ENCODE data around the gene CDH8.
"Not testable (repeated sequence)": the region's sequence is repeated elsewhere in the genome, so short reads cannot be mapped to it uniquely, and the experiment has no call there.

Gene CDH8

DNA sequence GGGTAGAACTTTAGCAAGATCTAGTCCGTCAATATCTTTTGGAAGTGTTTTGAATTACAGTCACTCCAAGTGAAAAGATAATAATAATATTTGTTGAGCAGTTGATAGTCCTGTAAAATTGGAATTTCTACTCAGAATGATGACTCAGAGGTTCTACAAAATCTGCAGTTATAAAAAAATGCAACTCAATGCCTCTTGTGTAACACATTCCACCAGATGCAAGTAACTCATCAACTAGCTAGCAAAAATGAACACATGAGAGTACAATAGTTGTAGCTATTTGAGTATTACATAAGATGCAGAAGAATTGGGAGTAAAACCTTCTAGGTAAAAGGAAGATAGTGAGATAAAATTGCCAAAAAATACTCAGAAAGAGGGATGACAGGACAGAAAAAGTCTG lies 177.2 kb downstream of the CDH8 start:
- DNase-seq (ENCODE audit: low read depth in 2 of 2), result no peak

DNA sequence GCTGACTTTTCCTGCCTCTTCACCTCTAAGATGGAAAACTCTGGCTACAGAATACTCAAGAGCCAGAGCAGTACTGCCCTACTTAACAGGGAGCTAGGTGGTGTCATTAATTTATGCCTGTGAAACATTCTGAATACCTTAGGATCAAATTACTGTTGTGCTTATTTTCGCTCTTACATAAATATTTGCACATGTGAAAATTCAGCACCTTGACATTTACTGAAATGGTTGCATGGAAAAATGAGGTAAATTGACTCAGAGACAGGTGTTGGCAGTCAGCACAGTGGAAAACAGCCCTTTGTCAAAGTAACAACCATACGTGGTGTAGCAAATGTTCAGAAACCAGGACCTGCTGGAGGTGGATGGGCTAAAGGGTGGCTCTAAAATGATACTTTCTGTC lies 193.6 kb downstream of the CDH8 start:
- DNase-seq (ENCODE audit: low read depth in 2 of 2), result no peak

DNA sequence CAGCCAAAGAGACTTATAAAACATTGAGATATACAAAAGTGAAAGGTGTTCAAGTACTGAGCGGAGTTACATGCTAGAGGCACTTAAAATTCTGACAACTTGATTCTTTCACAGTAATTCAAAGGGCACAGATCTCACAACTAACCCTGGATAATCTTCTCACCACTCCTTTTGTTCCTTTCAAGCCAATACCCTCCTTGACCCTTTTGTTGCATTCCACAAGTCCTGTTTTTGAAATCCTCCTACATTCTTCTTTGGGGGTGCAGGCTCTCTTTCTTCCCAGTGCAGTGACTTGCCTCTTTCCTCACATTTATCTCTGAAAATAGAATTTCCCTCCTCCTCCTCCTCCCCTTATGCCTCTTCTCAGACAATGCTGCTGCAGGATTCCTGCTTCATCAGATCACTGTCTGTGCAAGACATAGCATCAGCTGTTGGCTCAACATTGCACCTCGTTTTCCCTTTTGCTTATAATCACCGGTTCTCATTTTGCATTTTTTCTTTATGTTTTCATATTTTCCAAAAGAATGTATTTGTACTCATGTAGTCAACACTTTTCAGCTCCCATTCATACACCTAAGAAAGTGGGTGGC lies 199.3 kb downstream of the CDH8 start:
- no peak for DNase-seq (ENCODE audit: low read depth in 2 of 2)

DNA sequence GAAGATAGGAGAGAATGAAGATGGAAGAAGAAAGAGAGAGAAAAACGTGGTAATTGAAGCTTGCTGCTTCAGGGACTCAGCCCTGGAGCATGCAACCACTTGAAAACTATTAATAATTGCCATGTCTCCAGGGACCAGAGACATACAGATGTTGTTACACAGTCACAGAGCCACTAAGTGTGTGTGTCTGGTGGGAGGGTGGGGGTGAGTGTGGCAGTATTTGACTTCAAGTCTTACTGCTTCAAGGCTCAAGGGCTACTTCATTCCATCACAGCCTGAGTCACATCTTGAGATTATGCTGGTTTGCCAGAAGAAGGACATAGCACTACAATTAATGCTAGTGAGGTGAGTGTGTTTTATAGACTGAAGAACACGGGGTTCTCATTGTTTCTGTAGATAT lies 202.2 kb downstream of the CDH8 start:
- no peak for DNase-seq (ENCODE audit: low read depth in 2 of 2)

DNA sequence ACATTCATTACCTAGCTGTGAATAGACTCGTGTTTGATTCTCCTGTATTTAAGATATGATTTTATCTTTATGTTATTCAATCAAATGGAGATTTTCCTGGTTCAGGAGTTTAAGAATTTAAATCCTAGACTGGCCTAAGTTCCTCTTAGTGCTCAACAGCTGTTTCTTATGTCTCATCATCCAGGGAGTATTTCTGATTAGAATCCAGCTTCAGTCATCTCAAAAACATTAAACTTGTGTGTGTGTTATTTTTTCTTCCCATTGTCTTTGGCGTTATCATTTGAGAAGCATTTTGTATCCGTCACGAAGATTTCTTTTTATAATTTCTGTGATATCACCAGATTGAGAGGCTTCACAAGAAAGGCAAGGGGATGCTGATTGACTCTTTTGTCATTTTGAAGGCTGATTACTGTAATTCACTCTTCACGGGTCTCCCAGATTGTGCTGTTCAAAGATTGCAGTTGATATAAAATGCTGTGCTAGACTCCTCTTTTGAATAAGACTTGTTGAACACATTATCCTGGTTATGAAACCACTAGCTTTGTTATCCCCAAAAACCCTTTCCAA lies 204.8 kb downstream of the CDH8 start:
- no peak for DNase-seq (ENCODE audit: low read depth in 2 of 2)

DNA sequence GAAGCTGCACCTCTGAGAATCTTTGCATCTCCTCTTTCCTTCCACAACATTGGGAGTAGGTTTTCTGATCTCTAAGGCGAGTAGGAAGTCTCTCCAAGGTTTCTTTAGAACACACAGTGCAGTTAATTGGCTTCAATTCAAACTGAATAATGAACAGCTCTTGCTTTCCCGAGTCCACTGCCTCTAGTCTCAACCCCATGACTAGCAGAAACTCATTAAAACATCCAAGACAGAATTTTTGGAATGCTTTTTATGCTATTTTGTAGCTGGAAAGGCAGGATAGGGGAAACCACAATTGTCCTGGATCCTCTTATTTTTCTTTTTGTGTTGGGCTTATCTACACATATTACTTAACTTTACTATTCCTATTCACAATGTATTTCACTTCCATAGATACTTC lies 206.6 kb downstream of the CDH8 start:
- no peak for DNase-seq (ENCODE audit: low read depth in 2 of 2)

DNA sequence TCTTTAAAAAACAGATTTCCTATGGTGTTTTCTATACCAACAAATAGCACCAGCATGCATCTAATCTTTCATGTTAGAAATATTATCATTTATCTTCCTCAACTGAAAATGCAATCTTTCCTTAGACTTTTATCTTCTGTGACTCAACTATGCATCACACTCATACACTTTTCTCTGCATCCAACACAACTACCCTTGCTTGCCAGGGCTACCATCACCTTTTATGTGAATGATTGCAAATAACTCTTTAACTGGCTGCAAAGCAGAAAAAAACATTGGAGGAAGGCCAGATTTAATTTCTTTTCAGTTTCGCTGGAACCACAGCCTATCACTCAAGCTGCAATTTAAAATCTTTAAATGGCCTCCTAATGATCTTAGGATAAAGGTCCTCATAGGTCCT lies 212.9 kb downstream of the CDH8 start:
- DNase-seq (ENCODE audit: low read depth in 2 of 2), result no peak

DNA sequence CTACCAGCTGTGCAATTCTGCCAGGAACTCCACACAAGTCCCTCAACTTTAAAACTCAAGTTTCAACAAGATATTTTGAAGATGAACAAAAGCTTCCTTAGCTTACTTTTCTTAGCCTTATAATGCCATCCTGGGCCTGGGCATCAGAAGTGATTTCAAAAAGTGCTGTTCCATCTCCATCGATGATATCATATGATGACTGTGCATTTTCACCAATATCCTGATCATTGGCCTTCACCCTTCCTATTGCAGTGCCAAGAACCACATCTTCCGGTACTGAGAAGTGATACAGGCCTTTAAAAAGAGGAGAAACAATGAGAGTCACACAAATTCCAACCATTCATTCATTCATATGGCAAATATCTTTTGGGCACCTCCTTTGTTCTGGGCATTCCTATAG lies 215.4 kb downstream of the CDH8 start:
- no peak for DNase-seq (ENCODE audit: low read depth in 2 of 2)

DNA sequence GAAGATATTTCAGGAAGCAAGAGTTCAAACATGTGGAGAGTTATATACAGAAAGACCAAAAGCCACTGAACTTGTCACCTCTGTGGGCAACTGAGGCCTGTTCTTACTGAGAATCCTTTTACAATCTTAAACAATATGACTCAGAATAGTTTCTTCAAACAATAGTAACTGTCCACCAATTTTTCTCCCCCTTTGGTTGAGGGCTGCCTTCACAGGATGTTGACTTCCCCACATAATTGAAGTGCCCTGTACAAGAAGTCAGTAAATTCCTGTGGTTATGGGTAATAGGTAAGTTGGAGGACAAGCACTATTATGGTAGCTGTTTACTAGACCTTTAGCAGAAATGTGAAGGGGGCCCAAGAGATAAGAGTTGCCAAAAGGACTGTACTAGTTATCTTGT lies 215.8 kb downstream of the CDH8 start:
- no peak for DNase-seq (ENCODE audit: low read depth in 2 of 2)

DNA sequence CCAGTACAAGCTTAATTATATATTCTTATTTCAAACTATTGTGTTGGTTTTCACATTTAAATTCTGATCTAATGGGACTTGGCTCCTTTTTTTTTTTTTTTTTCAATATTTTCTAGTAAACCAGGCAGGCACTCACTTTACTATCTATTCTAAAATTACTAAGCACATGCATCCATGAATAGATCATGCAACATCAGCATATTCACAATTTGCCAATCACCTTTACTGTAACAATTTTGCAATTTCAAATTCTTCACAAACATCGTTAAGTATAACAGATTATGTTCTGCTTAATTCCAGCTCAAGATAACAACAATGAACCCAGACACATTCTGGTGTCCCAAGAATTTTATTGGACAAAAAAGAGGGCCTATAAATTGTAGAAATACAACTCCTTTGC lies 217.4 kb downstream of the CDH8 start:
- no peak for DNase-seq (ENCODE audit: low read depth in 2 of 2)

DNA sequence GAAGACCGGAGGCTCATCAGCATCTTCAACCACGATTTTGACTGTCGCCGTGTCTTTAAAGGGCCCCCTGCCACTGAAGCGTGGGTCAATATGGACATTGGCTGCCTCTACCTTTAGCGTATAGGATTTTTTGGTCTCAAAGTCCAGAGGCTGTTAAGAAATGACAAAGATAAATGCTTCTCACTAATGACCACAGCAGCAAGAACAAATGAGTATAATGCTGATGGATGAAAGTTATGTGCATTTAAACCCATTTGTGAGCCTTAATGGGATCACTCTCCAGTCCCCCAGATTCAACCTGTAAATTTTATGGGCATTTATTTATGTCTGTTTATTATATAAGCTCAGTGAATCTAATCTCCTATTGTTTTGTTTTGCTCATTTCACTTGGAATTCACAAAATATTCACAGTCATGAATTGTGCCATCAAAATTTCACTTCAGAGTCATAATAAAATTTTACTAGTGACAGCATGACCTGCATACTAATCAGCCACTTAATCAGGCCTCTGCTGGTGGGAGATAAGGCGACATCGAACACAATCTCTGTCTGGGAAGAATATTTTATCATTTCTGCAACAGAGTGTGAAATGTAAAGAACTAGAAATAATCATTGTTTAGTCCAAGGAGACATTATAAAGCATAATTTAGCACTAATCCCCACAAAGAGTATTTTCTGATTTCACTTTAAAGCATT lies 218.5 kb downstream of the CDH8 start:
- DNase-seq (ENCODE audit: low read depth in 2 of 2), result no peak

DNA sequence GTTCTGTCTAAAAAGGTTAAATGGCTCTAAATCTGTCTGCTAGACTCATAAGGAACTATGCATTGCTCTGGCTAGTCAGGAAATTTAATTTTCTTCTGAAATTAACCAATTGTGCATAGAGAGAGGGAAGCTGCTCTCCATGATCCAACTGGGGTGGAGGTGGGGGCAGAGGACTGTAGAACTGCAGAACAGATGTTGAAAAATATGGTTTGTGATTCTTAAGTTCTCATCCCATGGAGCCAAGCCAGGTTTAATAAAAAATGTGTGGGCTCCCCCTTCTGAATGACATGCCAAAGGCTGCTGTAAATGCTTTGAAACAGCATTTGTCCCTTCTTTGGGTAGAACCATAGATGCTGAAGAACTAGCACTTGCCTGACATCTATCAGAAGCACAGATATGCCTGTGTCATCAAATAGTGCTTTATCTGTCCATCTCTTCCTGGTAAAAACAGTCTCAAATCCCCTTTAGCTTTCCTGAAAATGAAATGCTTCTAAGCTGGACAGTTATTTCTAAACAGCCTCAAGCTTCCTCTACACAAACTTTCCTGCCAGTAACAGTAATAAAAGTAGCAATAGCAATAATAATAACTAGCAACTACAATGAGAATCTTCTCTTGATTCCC lies 221.4 kb downstream of the CDH8 start:
- no peak for DNase-seq (ENCODE audit: low read depth in 2 of 2)

DNA sequence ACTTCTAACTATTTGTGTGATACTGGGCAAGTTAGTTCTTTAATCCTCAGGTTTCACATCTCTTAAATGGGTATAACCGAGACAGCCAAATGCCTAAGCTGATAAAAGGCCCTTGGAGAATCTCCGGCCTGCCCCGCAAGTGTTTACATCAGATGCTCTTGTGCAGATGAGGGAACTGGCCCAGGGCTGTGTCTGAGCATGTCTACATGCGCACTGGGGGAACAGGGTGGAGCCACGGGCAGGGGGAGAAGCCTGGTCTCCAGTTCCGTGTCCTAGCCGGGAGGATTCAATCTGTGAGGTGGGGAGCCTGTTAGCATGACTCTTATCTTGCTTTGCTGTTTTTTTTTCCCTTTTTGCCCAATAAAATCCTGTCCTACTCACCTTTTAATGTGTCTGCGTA lies 222.9 kb downstream of the CDH8 start:
- DNase-seq (ENCODE audit: low read depth in 2 of 2), result no peak

DNA sequence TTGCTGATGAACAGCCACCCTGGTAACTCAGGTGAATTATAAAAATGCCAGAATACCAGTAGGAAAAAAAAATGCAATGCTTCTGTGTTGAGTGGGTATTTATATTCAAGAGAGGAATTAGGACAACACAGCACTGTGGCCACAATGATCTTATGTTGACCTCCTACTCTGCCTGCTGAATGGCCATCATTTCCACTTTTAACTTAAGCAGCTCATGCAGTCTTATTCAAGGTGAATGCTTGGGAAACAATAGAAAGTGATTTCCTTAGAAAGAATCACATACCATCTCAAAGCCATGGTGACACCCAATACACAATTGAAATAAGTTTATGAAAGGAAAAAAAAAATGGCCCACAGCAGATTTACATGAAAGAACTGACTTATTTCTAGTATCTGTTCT lies 224.0 kb downstream of the CDH8 start:
- DNase-seq (ENCODE audit: low read depth in 2 of 2), result no peak

DNA sequence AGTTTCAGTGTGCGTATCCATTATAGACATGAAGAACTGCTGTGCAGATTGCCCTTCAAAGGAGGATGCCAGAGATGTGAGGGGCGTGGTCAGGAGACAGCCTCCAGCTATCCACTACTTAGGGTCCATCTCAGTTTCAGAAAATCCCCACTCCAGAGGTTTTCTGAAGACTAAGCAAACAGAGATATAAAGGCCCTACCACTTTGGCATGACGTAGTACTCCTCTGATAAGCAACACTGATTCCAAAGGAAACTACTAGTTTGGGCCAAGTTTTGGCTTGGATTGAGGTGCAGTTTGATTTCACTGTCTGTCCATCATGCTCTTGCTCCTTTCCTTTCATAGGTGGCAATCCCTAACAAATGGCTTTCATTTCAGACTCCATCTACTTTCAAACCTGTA lies 228.7 kb downstream of the CDH8 start:
- no peak for DNase-seq (ENCODE audit: low read depth in 2 of 2)

DNA sequence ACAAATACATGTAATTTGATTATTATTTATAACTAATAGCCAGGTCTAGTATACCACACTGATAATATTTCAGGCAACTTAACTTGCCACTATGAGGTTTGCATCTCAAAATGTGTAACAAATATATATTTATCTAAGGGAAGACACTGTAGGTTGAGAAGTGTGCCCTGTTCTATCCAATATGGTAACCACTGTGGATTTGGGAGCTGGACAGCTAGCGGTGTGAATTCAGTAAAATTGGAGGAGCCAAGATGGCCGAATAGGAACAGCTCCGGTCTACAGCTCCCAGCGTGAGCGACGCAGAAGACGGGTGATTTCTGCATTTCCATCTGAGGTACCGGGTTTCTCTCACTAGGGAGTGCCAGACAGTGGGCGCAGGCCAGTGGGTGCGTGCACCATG lies 235.0 kb downstream of the CDH8 start:
- DNase-seq (ENCODE audit: low read depth in 2 of 2), result not testable (repeated sequence)

DNA sequence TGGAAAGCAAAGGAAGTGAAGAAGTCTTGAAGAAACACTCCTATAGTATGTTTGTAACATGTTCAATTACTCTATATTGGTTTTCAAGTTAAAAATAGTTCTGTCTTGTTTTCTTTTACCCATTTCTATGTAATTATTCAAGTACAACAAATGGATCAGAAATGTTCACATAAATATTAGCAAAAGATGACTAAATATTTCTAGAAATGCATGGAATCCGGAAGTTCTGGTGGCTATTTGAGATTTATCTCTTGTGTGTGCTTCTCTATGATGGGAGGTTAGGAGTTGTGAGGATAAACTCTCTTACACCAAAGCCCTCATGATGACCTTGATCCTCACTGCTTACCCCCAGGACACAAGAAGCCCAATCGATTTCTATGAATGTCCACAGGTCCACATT lies 237.5 kb downstream of the CDH8 start:
- no peak for DNase-seq (ENCODE audit: low read depth in 2 of 2)

DNA sequence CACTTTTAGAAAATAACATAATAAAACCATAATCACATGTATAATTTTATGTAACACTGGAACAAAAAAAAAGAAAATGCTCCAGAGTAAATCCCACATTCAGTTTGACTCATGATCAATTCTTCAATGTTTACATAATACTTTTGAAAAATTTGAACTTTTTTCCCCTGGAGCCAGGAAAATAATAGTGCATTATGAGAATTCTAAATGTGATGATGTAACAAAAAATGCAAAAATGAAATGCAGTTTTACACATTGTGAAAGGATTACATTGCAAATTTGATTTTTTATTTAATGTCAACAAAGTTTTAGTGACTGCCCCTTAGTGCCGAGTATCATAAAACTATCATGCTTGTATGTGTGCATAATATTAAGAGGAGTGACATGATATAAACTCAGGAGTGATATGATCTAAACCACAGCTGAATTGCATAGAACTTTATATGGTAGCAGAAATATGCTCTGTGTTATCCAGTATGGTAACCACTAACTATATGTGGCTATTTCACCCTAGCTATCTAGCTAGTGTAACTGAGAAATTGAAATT lies 238.2 kb downstream of the CDH8 start:
- DNase-seq (ENCODE audit: low read depth in 2 of 2), result no peak

DNA sequence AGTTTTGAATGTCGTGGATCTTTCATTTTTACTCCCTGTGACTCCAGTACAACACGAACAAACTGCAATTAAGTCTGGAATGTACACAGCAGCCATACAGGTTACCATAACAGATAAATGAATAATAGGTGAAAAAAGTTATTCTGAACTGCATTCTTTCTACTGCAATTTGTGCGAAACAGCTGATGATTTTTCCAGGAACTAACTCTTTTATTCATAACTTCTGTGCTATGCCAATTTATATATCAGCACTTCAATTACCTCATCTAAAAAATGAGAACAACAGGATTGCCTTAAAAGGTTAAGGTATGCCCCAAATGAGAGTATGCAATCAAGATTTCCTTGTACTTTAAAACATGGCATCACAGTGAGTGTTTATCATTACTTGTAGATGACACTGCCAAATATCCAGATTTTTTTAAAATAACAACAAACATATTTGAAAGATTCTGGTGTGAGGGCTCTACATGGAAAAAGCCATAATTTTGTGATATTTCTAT lies 238.9 kb downstream of the CDH8 start:
- no peak for DNase-seq (ENCODE audit: low read depth in 2 of 2)

DNA sequence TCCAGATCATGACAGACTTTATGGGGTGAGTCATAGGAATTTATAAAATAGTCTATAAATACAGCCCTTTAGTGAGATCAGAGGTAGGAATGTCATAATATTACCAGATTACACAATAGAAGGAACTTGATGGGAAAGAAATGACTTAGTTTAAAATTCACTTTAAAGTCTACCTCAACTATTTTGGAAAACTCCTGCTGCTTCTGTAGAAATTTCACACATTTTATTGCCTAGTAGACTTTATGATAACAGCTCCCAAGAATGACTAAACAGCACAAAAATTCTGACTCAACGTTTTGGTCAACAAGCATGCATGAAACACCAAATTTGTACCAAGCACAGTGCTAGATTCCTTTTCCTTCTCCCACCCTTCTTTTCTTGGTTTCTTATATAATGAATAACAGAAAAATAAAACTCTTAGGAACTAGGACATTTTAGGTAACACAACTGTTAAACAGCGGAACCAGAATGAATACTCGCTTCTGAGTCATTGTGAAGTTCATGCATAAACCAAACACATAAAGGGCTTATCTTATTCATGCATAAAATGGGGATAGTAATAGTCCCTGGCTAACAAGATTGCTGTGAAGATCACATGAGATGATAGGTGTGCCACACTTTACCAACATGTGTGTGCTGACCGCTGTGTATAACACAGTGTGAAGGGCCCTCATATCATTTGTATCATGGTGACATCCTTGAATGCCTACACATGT lies 243.9 kb downstream of the CDH8 start:
- no peak for DNase-seq (ENCODE audit: low read depth in 2 of 2)

DNA sequence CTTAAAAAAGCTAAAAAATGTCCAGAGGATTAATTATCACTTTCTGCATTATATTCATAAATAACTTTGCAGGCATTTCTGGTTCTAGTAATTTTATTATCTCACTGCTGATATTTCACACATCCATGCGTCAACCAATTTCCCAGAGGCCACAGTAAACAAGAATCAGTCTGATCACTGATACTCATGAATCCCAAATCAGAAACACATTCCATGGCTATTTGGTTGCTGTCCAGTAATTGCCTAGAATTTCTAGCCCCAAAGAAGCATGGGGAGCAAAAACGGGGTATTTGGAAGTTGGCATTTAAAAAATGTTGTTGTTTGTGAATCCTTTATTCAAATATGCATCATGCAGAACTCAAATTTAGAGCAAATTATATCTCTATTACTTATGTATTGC lies 244.8 kb downstream of the CDH8 start:
- no peak for DNase-seq (ENCODE audit: low read depth in 2 of 2)

DNA sequence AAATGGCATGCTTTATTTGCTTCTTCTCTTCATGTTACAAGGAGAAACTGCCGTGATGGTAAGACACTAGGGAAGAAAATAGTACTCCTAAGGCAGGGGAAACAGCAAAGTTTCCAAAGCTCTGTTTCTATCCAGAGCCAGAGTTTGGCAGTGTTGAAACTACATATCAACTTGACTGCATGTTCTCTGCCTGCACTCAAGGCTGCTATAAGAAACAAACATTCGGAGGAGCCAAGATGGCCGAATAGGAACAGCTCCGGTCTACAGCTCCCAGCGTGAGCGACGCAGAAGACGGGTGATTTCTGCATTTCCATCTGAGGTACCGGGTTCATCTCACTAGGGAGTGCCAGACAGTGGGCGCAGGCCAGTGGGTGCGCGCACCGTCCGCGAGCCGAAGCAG lies 254.4 kb downstream of the CDH8 start:
- not testable (repeated sequence) for DNase-seq (ENCODE audit: low read depth in 2 of 2)

All from stimulated activated CD8-positive, alpha-beta memory T cell treated with anti-CD3 and anti-CD28 coated beads, Interleukin-2, amount 100 ng/mL, for 1 hour (primary cell).